Body of pancreas (tissue), 4 donors: ENCODE data around the gene MACROH2A2.

ENCODE experiments used
- POLR2A ChIP-seq, 3 donors: fragments of 450-650 bp; IDR thresholded peaks; one replicate each; pipeline ENCODE4 v1.6.1; 2016; ENCODE audit warnings: antibody characterized with exemption in 3 of 3, mild to moderate bottlenecking in 2 of 3
- TF ChIP-seq, protein P1 (sequence below), 7 experiments: fragments of 450-650 bp in 4 of 7; fragments of 200-600 bp in 3 of 7; sonication (generic) in 3 of 7; IDR thresholded peaks; one replicate each; pipeline ENCODE4 v1.5.1; 2016 to 2019; ENCODE audit warnings: antibody characterized with exemption in 7 of 7

DNA sequence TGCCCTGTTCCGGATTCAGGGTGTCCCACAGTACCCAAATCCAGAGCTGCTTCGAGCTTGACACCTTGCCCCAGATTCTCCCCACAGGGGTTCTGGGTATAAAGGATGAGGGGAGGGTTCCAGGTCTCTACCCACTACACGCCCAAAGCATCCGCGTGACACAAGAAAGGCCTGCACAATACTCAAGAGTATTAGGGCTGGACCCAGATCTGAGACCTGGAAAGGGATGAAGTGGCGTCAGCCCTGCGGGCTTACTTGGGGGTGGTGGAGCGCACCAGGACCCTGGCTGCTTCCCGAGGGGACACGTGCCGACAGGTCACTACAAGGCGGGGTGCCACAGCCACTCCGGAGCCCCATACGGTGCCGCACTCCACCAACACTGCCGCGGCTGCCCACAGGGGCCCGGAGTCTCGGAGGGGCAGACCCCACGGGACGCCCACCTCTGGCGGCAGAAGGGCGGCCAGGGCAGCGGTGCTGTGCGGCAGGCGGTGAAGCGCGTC, 92.6 kb downstream of the MACROH2A2 start:
- no peak for TF ChIP-seq POLR2A (IDR thresholded peaks at IDR 0.05)
- TF ChIP-seq, protein P1, sequence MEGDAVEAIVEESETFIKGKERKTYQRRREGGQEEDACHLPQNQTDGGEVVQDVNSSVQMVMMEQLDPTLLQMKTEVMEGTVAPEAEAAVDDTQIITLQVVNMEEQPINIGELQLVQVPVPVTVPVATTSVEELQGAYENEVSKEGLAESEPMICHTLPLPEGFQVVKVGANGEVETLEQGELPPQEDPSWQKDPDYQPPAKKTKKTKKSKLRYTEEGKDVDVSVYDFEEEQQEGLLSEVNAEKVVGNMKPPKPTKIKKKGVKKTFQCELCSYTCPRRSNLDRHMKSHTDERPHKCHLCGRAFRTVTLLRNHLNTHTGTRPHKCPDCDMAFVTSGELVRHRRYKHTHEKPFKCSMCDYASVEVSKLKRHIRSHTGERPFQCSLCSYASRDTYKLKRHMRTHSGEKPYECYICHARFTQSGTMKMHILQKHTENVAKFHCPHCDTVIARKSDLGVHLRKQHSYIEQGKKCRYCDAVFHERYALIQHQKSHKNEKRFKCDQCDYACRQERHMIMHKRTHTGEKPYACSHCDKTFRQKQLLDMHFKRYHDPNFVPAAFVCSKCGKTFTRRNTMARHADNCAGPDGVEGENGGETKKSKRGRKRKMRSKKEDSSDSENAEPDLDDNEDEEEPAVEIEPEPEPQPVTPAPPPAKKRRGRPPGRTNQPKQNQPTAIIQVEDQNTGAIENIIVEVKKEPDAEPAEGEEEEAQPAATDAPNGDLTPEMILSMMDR (IDR thresholded peaks at IDR 0.05): no peak
